ENCODE results near the gene CAMK1D.

DNA sequence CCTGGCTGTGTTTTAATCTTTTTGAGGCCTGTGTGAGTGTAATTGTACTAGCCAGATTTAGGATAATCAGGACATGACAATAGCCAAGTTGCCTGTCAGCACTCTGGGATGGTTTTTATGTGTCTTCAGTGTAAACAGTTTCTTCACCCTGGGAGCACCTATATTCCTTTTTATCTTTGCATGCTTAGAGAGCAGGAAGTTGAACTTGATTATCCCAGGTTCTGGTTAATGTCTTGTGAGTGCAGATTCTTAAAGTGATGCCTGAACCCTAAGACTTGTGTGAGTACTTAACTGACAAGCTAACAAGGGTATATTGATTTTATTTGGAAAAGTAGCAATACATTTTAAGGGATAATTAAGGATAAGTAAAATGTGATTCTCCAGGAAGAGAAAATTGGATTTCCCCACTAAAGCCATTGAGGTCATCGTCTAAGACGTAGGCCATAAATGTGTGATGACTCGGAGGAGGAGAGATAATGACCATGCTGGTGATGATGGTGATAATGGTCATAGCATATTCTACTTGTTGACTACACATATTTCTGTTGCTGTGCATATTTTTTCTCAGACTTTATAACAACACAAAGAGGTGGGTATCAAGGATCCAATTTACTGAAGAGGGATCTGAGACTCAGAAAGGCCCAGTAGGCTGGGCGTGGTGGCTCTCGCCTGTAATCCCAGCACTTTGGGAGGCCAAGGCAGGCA, 234.7 kb downstream of the CAMK1D start:
- no peak for TF ChIP-seq CTCF (IDR thresholded peaks at IDR 0.05; ENCODE audit: low read length)
- no peak for TF ChIP-seq EZH2 (optimal IDR thresholded peaks at IDR 0.05; ENCODE audit: low read depth, low read length)
- TF ChIP-seq EZH2phosphoT487 (IDR thresholded peaks at IDR 0.05; ENCODE audit: low read length) = no peak
